DMS153 (cell line): Measurements from ENCODE around the gene ZNF331.

ENCODE experiments used
- DNase-seq: peaks from one replicate; lab custom pipeline; 2025; lab: John Stamatoyannopoulos, UW

ZNF331 gene

DNA sequence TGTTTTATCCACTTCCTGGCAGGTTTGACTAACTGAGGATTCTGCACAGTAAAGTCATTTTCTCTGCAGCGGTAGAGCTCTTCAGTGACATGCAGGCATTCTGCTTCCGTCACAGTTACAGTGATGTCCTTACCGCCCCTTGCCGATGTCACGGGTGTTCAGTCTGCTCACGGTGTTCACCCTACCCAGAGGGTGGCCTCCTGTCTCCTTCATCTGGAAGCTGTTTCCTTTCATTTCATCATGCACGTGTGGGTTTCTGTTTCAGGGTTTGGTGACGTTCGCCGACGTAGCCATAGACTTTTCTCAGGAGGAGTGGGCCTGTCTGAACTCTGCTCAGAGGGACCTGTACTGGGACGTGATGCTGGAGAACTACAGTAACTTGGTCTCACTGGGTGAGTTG, 33.4 kb downstream of the ZNF331 start:
- DNase-seq, result no peak

DNA sequence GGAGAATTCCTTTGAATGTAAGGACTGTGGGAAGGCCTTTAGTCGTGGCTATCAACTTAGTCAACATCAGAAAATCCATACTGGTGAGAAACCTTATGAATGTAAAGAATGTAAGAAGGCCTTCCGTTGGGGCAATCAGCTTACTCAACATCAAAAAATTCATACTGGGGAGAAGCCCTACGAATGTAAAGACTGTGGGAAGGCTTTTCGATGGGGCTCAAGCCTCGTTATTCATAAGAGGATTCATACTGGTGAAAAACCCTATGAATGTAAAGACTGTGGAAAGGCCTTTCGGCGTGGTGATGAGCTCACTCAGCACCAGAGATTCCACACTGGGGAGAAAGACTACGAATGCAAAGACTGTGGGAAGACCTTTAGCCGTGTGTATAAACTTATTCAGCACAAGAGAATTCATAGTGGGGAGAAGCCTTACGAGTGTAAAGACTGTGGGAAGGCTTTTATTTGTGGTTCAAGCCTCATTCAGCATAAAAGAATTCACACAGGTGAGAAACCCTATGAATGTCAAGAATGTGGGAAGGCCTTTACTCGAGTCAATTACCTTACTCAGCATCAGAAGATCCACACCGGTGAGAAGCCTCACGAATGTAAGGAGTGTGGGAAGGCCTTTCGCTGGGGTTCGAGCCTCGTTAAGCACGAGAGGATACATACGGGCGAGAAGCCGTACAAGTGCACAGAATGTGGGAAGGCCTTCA, 39.2 kb downstream of the ZNF331 start:
- no peak for DNase-seq

DNA sequence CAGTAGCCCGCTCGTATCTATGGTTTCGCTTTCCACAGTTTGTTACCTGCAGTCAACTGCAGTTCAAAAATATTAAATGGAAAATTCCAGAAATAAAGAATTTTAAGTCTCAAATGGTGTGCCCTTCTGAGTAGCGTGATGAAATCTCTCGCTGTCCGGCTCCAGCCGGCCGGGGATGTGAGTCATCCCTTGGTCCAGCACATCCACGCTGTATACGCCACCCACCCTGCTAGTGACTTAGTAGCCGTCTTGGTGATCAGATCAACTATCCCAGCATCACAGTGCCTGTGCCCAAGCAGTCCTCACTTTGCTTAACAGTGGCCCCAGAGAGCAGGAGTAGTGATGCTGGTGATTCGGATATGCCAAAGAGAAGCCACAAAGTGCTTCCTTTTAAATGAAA, 40.0 kb downstream of the ZNF331 start:
- DNase-seq, result no peak

DNA sequence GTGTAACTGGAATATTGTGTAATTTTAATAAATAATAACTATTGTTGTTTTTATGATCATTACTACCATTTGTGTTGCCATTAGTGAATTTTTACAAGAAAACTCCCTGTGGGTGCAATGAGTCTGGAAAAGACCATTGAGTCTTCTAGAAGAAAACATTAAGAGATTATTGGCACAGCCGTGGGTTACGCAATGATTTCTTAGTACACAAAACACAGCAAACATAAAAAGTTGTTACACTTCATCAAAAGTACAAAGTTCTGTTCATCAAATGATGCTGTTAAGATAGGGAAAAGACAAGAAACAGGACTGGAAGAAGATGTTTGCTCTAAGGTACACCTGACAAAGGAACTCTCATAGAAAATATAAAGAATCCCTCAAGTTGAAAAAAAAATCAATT, 41.6 kb downstream of the ZNF331 start:
- no peak for DNase-seq

DNA sequence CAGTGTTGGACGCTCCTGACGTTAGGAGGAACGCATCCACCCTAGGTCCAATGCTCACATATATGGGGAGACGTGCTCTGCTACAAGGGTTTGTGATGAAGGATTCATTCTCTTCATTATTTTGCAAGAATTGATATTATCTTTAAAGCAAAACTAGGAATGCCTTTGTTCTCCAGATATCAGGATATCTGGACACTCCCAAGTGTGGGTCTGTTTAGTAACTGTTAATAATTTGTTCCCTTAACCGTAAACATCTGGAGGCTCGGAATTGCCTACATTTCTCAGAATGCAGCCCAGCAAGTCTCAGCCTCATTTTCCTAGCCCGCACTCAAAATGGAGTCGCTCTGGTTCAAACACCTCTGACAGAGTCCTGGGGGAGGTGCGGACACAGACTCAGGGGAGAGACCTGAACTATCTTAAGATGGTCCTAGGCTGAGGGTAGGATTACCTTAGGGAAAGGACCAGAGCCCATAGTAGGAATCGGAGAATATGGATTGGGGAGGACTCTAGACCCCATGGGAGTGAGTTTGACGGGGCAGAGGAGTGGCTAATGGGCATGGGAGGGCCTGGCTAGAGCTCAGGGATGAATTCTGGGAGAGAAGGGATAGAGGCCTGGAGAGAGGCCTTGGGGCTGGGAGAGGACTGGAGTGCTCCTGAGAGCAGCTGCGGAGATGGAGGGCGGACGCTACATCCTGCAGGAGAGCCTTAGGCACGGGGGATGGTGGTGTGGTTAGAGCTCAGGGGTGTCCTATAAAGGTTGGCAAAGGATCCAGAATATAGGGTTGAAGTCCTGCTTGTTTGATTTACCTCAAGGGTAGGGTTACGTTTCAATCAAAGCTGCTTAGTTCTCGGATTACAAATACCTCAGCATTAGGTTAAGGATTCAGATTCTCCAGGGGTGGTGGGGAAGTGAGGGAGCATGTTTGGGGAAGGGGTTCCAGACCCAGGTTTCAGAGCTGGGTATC, 43.2 kb downstream of the ZNF331 start:
- no peak for DNase-seq

DNA sequence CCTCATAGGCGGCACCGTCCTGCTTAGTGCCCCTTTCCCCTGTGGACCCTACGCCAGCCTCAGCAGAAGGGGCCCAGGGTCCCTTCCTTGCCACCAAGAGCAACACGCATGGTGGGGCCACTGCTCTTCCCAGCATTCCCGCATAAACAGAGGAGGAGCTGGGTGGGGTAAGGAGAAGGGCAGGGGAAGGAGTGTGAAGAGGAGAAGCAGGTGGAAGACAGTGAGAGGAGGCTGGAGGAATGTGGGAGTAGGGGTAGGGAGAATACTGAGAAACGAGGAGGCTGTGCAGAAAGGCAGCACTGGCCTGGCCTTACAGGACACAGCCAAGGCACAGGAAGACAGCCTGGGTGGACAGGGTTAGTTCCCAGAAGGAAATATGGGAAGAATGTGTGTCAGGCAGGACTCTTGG, 43.9 kb downstream of the ZNF331 start:
- DNase-seq, result no peak

DNA sequence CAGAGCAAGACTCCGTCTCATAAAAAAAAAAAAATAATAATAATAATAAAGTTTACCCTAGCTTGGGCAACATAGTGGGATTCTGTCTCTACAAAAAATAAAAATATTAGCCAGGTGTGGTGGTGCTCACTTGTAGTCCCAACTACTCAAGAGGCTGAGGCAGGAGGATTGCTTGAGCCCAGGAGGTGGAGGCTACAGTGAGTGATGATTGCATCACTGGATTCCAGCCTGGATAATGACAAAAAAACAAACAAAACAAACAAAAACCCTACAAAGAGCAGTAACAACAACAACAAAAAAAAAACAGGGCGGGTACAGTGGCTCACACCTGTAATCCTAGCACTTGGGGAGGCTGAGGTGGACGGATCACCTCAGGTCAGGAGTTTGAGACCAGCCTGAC, 45.2 kb downstream of the ZNF331 start:
- DNase-seq, result no peak

DNA sequence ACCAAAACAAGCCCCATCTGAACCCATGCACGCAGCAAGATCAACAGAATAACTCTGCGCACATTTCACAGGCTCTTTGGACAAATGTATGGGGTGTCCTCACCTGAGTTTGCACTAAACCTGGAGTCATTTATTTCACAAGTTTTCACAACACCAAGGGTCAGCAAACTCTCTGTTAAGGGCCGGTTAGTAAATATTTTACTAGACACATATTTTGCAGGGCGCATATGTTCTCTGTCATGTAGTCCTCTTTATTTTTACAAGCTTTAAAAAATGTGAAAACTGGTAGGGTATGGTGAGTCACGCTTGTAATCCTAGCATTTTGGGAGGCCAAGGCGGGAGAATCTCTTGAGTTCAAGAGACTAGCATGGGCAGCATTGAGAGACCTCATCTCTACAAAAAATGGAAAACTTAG, 48.3 kb downstream of the ZNF331 start:
- DNase-seq, result no peak

DNA sequence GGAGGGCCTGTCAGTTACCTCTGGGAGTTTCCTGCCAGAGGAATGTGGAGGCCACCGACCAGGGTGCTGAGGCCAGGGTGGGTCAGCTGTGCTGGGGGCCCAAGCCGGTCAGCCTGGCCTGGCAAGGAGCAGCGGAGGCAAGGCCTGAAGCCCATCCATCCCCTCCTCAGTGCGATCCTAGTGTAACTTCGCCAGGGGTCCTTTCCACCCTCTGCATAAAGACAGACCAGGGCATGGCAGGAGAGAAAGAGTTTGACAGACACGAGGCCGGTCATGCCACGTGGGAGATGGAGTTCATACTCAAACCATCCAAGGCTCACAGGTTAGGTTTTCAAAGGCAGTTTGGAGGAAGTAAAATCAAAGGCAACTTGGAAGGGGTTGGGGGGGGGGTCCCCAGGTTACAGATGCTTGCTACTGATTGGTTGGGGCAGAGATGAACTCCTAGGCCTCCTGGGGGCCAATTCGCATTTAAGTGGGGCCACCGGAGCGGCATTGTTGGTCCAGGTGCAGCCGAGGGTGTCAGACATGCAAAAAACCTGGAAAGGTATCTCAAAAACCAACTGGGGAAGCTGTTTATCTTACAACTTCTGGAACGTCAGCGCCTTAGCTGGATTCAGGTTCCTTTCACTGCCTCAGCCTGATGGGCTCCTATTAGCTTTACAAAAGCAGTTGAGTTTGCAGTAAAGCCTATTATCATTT, 57.0 kb downstream of the ZNF331 start:
- no peak for DNase-seq

DNA sequence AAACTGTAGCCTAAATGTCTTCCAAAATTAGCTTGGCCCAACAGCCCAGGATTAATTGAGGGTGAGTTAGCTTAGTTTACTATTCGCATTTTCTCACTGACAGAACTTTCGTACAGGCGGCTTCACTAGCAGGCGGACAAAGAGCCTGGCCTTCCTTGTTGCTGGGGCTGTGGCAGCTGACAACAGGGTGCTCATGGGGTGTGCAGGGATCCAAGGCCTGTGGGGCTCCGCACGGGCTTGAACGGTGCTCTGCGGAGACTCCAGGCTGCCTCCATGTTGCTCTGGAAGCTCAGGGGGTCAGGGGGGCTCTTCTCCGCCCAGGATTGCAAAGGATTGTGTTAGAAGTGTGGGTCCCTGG, 57.5 kb downstream of the ZNF331 start:
- no peak for DNase-seq

DNA sequence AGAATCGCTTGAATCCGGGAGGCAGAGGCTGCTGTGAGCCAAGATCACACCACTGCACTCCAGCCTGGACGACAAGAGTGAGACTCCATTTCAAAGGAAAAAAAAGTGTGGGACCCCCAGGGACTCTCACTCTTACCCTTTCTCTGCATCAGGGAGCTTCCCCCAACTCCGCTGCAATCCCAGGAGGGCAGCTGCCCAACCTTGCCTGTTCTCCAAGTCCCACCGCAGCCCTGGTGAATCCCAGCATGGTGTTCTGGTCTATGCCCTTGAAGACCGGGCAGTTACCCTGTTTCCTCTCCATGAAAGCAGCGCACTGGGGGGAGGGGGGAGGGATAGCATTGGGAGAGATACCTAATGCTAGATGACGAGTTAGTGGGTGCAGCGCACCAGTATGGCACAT, 58.1 kb downstream of the ZNF331 start:
- DNase-seq, result no peak

DNA sequence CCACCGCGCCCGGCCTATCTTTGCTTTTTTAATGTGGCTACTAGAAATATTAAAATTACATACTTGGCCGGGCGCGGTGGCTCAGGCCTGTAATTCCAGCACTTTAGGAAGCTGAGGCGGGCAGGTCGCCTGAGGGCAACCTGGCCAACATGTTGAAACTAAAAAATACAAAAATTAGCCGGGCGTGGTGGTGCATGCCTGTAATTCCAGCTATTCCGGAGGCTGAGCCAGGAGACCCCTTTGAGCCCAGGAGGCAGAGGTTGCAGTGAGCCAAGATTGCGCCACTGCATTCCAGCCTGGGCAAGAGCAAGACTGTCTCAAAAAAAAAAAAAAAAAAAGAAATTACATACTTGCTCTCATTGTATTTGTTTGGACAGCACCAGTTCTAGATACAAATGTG, 59.1 kb downstream of the ZNF331 start:
- no peak for DNase-seq

DNA sequence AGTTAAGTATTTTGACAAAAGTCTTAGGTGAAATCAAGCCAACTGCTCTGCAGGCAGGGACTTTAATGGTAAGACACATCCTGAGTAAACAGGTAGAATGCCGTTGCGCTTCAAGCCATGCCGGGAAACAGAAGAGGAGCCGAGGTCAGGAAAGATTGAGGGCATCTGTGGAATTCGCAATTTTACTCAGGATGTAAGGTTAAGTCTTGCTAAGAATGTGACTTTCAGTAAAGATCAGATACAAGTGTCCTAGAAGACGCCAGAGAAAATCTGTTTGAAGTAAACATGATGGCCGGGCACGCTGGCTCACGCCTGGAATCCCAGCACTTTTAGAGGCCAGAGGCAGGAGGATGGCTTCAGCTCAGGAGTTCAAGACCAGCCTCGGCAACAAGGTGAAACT, 60.4 kb downstream of the ZNF331 start:
- DNase-seq, result no peak

DNA sequence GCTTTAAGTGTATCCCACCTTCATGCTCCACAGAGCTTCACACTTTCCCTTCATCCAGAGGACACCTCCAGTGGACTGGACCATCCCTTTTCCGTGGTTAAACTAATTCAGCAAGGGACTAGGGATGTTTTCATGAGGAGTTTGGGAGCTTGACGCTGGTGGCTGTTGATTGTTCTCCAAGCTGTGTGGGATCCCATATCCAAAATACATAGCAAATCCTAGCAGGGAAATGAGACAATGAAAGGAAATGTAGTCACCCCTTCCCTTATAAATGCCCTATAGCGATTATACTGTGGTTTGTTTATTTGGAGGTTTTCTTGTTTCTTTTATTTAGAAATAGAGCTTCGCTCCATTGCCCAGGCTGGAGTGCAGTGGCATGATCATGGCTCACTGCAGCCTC, 62.3 kb downstream of the ZNF331 start:
- DNase-seq, result no peak

DNA sequence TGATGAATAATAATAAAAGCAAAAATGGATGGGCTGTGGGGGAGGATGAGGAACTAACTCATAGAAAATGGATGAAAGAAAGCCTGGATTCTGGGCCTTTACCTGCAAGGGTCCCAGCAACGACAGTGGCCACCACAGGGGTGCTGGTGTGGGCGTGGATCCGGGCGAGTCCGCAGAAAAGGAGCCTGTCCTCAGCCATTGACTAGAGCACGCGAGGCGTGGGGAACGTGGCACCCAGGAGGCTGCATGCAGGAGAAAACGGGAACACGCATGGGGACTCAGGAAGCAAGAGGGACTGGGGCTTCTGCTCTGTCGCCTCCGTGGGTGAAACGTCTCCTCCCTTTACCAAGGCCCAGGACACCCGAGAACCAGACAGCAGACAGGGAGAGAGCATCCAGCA, 68.1 kb downstream of the ZNF331 start:
- DNase-seq, result no peak

DNA sequence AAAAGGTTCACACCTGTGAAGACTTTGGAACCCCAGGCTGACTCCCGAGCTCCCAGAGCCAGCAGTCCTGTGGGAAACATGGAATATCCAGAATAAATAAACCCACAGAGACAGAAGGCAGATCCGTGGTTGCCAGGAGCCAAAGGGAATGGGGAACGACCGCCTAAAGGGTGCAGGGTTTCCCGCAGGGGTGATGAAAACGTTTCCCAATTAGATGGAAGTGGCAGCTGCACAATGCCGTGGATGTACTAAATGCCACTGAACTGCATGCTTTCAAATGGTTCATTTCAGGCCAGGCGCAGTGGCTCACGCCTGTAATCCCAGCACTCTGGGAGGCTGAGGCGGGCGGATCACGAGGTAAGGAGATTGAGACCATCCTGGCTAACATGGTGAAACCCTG, 70.4 kb downstream of the ZNF331 start:
- no peak for DNase-seq

DNA sequence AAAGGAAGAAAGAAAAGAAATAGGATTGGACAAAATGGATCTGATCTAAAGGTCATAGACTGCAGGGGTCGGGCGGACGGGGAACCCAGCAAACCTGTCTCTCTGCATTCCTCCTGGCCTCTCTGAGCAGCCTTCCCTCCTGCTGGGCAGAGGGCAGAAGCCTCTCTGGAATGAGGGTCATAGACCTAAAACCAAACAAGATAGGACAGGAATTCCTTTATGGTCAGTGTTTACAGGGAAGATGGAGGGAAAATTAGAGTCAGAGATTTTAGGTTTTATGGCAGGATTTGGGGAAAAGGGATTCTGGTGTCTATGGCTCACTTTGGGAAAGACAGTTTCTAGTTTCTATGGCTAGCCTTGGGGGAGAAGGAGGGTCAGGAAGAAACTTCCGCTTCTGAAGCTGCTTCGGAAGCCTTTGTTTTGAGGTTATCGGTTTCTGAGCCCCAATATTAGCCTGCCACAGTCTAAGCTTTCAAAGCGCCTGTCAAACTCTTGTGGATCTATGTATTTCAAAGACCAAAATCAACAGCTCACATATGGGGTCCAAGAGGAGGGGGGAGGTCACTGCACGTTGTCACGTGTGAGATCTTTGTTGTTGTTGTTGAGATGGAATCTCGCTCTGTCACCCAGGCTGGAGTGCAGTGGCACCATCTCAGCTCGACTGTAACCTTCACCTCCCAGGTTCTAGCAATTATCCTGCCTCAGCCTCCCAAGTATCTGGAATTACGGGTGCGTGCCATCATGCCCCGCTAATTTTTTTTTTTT, 75.0 kb downstream of the ZNF331 start:
- no peak for DNase-seq

DNA sequence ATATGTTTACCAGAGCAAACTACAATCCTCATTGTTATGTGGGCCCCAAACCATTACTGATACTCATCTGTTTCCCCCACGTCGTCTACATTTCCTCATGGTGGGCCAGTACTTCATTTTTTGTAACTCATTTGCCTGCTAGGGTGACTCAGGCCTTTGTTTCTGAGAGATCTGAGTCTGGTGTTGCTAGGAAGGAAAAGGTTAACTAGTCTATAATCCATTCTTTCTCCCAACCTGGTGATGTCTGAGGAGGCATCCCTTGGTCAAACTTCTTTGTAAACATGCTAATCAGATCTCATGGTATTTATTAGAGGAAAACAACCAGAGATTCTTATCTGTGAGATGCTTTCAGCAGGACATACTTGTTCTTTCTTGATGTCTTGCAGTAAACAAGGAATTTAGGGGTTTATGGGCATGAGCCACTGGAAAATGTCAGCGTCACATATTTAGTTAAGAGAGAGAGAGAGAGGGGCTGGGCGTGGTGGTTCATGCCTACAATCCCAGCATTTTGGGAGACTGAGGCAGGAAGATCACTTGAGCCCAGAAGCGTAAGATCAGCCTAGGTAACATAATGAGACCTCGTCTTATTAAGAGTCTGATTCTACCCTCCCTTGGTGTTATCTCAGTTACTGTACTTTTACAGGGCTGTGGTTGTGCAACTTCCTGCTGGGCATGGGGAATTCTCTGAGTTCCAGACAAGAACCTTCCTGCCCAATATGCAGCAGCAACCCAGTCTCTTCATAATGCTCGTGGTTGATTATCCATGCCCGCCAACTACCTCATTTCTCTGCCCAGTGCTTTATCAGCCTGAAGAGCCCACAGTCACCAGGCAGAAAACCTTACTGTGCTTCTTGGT, 84.2 kb downstream of the ZNF331 start:
- DNase-seq, result no peak

DNA sequence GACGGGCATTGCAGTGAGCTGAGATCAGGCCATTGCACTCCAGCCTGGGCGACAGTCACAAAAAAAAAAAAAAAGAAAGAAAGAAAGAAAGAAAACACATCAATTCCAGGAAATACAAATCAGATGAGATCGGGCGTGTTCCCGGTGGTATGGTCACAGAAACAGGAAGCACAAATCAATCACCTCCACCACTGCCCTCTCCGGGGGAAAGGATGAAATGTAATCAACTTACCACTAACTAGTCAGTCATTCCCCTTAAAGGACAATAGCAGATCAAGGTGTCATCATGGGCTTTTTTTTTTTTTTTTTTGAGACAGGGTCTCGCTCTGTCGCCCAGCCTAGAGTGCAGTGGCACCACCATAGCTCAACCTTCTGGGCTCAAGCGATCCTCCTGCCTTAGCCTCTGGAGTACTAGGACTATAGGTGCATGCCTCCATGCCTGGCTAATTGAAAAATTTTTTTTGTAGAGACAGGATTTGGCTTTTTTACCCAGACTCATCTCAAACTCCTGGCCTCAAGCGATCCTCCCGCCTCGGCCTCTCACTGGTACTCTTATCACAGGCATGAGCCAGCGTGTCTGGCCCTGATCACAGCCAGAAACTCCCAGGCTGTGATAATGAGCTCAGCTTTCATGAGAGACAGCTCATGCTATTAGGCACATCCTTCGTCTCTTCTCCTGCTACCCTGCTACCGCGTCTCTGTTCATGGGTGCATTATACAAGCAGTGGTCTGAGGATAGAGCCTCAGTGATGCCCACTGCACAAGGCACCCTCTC, 87.0 kb downstream of the ZNF331 start:
- DNase-seq, result no peak

DNA sequence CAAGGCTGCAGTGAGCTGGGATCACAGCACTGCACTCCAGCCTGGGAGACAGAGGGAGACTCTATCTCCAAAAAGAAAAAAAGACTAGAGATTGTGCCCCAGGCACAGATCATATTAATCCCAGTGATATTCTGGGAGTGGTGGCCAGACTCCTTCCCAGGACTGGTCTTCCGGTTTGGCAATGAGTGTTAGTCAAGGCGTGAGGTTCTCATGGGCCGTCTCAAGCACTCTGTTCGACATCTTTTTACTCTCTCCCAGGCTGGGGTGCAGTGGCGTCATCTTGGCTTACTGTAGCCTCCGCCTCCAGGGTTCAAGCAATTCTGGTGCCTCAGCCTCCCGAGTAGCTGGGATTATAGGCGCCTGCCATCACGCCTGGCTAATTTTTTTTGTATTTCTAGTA, 88.5 kb downstream of the ZNF331 start:
- DNase-seq, result no peak
